DND-41 (cell line): Measurements from ENCODE around the gene RBMS1.
A peak's percentile ranks its signal among the peaks of the same experiment; 100 is the strongest.

Experiments used
- ATAC-seq: fragments of 200-7000 bp; cut with Tn5 transposase; 3 replicates; pipeline ENCODE4 v1.9.1; 2021; ENCODE audit warnings: low read depth; ENCODE audit not compliant: insufficient read depth
- DNase-seq: peaks from one replicate; pipeline ENCODE4 v3.0.0-alpha.2; 2020
- H2AFZ ChIP-seq: 2 replicates; pipeline ENCODE4 v1.6.0; 2012; ENCODE audit warnings: low read depth, low read length
- H3K27ac ChIP-seq: 2 replicates; pipeline ENCODE4 v1.5.1; 2012; ENCODE audit warnings: low read length, inconsistent platforms
- H3K27me3 ChIP-seq: fragments of 200-600 bp; sonication (generic); 2 replicates; pipeline ENCODE4 v1.6.0; 2012; ENCODE audit warnings: low read length, mild to moderate bottlenecking, inconsistent platforms; ENCODE audit not compliant: insufficient read depth, poor library complexity
- H3K36me3 ChIP-seq: 2 replicates; pipeline ENCODE4 v1.5.1; 2012; ENCODE audit warnings: low read length, inconsistent platforms; ENCODE audit not compliant: insufficient read depth
- H3K4me1 ChIP-seq: 2 replicates; pipeline ENCODE4 v1.5.1; 2012; ENCODE audit warnings: mild to moderate bottlenecking, low read length; ENCODE audit not compliant: insufficient read depth
- H3K4me2 ChIP-seq: 2 replicates; pipeline ENCODE4 v1.6.0; 2012; ENCODE audit warnings: mild to moderate bottlenecking, moderate library complexity, low read length, inconsistent platforms; ENCODE audit not compliant: insufficient read depth
- H3K4me3 ChIP-seq, 2 experiments: fragments of 200-600 bp in 1 of 2; shearing (Covaris generic) in 1 of 2; 2 replicates each; pipeline ENCODE4 v1.5.1; 2012 to 2016; ENCODE audit warnings: inconsistent platforms in 2 of 2, low read length in 2 of 2, mild to moderate bottlenecking in 2 of 2, low read depth in 1 of 2, moderate library complexity in 1 of 2
- H3K79me2 ChIP-seq: 2 replicates; pipeline ENCODE4 v1.6.0; 2012; ENCODE audit warnings: low read length, inconsistent platforms; ENCODE audit not compliant: insufficient read depth
- H3K9ac ChIP-seq: 2 replicates; pipeline ENCODE4 v1.6.0; 2012; ENCODE audit warnings: low read depth, mild to moderate bottlenecking, inconsistent platforms, low read length, moderate library complexity
- H3K9me3 ChIP-seq: 2 replicates; pipeline ENCODE4 v1.5.1; 2012; ENCODE audit warnings: low read length, moderate library complexity, mild to moderate bottlenecking, inconsistent platforms; ENCODE audit not compliant: insufficient read depth, severe bottlenecking
- H4K20me1 ChIP-seq: 2 replicates; pipeline ENCODE4 v1.6.0; 2012; ENCODE audit warnings: low read length; ENCODE audit not compliant: insufficient read depth
- EZH2 ChIP-seq: IDR thresholded peaks from 3 replicates; pipeline ENCODE4 v1.6.1; 2012; ENCODE audit warnings: borderline replicate concordance, low read depth, mild to moderate bottlenecking, moderate library complexity, low read length, inconsistent platforms; ENCODE audit not compliant: severe bottlenecking
- TF ChIP-seq, protein P1 (sequence below): IDR thresholded peaks from 2 replicates; pipeline ENCODE4 v1.5.1; 2012; ENCODE audit warnings: borderline replicate concordance, low read length, moderate library complexity, mild to moderate bottlenecking; ENCODE audit not compliant: poor library complexity, severe bottlenecking; ENCODE audit errors: extremely low read depth

Gene RBMS1

DNA sequence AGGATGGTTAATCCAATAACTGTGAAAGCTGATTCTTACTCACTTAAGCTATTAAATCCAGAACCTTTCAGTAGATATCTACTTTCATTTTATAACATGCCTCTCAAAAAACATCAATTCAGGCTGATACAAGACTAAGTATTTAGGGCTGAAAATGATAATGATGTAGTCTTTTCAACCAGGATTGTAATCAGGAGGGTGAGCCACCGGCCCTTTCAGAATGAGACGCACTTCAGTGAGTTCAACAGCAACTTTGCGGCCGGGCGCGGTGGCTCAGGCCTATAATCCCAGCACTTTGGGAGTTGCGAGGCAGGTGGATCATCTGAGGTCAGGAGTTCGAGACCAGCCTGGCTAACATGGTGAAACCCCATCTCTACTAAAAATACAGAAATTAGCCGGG lies 30.4 kb downstream of the RBMS1 start:
- H3K36me3 ChIP-seq = no peaks in the 10 kb centered on the region
- no peaks in the 10 kb centered on the region; the same call in 1 of the 2 replicates for H3K79me2 ChIP-seq
- H3K27ac ChIP-seq = no peak overlapping the region

DNA sequence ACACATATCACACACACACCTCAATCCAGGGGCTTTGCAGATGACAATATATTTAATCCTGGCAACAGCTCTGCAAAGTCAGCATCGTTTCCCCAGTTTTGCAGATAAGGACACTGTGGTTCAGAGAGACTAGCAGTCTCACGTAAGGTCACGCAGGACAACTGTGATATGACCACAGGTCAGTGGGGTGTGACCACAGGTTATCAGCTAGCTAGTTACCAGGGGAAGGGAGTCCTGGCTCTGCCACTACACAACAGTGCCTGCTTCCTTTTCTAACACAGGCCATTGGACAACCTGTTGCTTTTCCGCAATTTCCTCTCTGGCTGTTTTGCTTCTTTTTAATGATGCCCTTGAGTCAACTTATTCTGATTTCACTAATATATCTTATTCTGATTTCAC lies 33.3 kb downstream of the RBMS1 start:
- Histone ChIP-seq H3K4me1 (no peaks in the 10 kb centered on the region), H3K79me2 (no peaks in the 10 kb centered on the region), H3K27ac (no peak overlapping the region), H4K20me1 (no peaks in the 10 kb centered on the region), H3K36me3 (no peaks in the 10 kb centered on the region), H3K9me3 (no peaks in the 10 kb centered on the region), H3K4me2 (no peak overlapping the region), H2AFZ (no peak overlapping the region), H3K4me3 (no peak overlapping the region), H3K27me3 (no peaks in the 10 kb centered on the region), H3K9ac (no peak overlapping the region)
- ATAC-seq (no peak), DNase-seq (no peak)
- no peak for TF ChIP-seq EZH2
- TF ChIP-seq, protein P1, sequence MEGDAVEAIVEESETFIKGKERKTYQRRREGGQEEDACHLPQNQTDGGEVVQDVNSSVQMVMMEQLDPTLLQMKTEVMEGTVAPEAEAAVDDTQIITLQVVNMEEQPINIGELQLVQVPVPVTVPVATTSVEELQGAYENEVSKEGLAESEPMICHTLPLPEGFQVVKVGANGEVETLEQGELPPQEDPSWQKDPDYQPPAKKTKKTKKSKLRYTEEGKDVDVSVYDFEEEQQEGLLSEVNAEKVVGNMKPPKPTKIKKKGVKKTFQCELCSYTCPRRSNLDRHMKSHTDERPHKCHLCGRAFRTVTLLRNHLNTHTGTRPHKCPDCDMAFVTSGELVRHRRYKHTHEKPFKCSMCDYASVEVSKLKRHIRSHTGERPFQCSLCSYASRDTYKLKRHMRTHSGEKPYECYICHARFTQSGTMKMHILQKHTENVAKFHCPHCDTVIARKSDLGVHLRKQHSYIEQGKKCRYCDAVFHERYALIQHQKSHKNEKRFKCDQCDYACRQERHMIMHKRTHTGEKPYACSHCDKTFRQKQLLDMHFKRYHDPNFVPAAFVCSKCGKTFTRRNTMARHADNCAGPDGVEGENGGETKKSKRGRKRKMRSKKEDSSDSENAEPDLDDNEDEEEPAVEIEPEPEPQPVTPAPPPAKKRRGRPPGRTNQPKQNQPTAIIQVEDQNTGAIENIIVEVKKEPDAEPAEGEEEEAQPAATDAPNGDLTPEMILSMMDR = no peak

More for the DNA sequence above, 30.4 kb downstream of the RBMS1 start:
- Histone ChIP-seq H3K9ac (no peak overlapping the region), H3K4me1 (no peaks in the 10 kb centered on the region), H3K4me3 (no peak overlapping the region), H2AFZ (no peak overlapping the region), H3K9me3 (no peaks in the 10 kb centered on the region), H3K4me2 (no peak overlapping the region), H4K20me1 (no peaks in the 10 kb centered on the region), H3K27me3 (no peaks in the 10 kb centered on the region)
- no peak for ATAC-seq
- TF ChIP-seq, protein P1 = no peak
- TF ChIP-seq EZH2 = no peak
- DNase-seq = no peak

DNA sequence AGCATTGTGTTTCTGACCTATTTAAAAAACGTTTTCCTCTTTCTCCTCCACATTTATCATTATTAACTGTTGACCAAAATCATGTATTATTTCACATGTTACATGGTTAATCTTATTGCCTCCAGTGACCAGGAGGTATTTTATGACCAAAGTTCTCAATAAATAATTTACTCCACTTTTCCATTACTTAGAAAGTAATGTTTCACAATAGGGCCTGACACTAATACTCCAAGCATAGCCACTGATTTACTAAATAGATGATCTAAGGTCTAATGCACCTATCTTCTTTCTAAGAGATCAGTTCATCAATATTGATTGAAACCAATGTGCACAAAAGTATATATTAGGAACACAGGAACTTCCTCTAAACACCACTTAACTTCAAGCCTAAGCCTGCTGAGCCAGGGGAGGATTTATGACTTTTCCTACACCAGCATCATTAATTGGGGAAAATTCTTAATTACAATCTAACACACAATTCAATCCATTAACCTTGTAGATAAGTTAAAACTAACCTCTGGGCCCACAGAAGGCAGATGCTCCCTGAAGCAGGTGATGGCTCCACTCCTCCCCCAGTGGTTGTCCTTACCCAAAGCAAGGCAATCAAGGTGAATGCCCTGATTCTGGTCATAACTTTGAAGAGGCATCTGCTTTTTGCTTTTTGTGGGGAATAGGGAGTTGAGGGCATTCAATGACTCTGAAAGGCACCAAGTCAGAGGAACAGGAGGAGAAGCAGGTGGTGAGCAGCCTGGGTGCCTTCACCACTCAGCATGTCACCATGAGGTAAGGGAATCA lies 33.9 kb downstream of the RBMS1 start:
- Histone ChIP-seq H3K36me3 (no peaks in the 10 kb centered on the region), H4K20me1 (no peaks in the 10 kb centered on the region), H3K27me3 (no peaks in the 10 kb centered on the region), H2AFZ (no peak overlapping the region), H3K9me3 (no peaks in the 10 kb centered on the region), H3K79me2 (no peaks in the 10 kb centered on the region), H3K4me1 (peaks cover 4% of the 10 kb centered on the region; the same call in 1 of the 2 replicates), H3K4me2 (no peak overlapping the region), H3K27ac (no peak overlapping the region), H3K4me3 (no peak overlapping the region), H3K9ac (no peak overlapping the region)
- no peak for DNase-seq
- 0 out of 3 replicates have a peak, but pooled peaks have one; percentile 19 for ATAC-seq
- TF ChIP-seq EZH2 = no peak
- TF ChIP-seq, protein P1 = no peak
